ENCODE measurements around the gene ATIC. TPM values are rescaled to one million over a fixed set of nuclear protein-coding genes. Genes with fewer than 3 reads are reported as not detected.

The ATIC gene
- total RNA-seq, 1 experiment from 2014 or later: 173 TPM

DNA sequence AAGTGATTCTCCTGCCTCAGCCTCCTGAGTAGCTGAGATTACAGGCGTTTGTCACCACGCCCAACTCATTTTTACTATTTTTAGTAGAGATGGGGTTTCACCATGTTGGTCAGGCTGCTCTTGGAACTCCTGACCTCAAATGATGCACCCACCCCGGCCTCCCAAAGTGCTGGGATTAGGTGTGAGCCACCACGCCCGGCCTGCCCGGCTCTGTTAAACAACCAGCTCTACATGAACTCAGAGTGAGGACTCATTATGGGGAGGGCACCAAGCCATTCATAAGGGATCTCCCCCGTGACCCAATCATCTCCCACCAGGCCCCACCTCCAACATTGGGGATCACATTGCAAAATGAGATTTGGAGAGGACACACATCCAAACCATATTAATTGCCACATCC is 8.8 kb downstream of the ATIC start:
- no peak overlapping the region for H3K9ac ChIP-seq (ENCODE audit: low read length)
- CTCF ChIA-PET: no interaction called here
- H2AFZ ChIP-seq (ENCODE audit: low read depth, low read length, poor library complexity, severe bottlenecking): no peak overlapping the region
- no peaks in the 10 kb centered on the region for H3K9me3 ChIP-seq (ENCODE audit: control insufficient read depth in 1 of 2, insufficient read depth in 1 of 2, low read depth in 1 of 2, low read length in 2 of 2)
- H3K27me3 ChIP-seq (ENCODE audit: insufficient read depth, low read length): no peaks in the 10 kb centered on the region
- ATAC-seq (no peak), DNase-seq (ENCODE audit: low read depth, low spot score) (no peak)
- RAD21 ChIA-PET (ENCODE audit: low non-redundant PET in 1 of 2, low total read pairs in 2 of 2, uncharacterized antibody in 2 of 2, unreplicated experiment in 2 of 2): no interaction called here
- peaks cover 4% of the 10 kb centered on the region; the same call in 1 of the 2 replicates for H4K20me1 ChIP-seq (ENCODE audit: insufficient read depth)
- H3K4me2 ChIP-seq (ENCODE audit: low read length): no peak overlapping the region
- intact Hi-C loops (cut with micrococcal nuclease): no loop called here
- no peaks in the 10 kb centered on the region for H3K9me2 ChIP-seq (ENCODE audit: insufficient read depth)
- POLR2A ChIA-PET: no interaction called here
- no peaks in the 10 kb centered on the region for H3K4me1 ChIP-seq (ENCODE audit: control insufficient read depth in 1 of 2, insufficient read depth in 2 of 2, low read length in 2 of 2)
- TF ChIP-seq, protein P1, sequence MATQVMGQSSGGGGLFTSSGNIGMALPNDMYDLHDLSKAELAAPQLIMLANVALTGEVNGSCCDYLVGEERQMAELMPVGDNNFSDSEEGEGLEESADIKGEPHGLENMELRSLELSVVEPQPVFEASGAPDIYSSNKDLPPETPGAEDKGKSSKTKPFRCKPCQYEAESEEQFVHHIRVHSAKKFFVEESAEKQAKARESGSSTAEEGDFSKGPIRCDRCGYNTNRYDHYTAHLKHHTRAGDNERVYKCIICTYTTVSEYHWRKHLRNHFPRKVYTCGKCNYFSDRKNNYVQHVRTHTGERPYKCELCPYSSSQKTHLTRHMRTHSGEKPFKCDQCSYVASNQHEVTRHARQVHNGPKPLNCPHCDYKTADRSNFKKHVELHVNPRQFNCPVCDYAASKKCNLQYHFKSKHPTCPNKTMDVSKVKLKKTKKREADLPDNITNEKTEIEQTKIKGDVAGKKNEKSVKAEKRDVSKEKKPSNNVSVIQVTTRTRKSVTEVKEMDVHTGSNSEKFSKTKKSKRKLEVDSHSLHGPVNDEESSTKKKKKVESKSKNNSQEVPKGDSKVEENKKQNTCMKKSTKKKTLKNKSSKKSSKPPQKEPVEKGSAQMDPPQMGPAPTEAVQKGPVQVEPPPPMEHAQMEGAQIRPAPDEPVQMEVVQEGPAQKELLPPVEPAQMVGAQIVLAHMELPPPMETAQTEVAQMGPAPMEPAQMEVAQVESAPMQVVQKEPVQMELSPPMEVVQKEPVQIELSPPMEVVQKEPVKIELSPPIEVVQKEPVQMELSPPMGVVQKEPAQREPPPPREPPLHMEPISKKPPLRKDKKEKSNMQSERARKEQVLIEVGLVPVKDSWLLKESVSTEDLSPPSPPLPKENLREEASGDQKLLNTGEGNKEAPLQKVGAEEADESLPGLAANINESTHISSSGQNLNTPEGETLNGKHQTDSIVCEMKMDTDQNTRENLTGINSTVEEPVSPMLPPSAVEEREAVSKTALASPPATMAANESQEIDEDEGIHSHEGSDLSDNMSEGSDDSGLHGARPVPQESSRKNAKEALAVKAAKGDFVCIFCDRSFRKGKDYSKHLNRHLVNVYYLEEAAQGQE (IDR thresholded peaks at IDR 0.05; ENCODE audit: low read depth): no peak
- TF ChIP-seq, protein P2, sequence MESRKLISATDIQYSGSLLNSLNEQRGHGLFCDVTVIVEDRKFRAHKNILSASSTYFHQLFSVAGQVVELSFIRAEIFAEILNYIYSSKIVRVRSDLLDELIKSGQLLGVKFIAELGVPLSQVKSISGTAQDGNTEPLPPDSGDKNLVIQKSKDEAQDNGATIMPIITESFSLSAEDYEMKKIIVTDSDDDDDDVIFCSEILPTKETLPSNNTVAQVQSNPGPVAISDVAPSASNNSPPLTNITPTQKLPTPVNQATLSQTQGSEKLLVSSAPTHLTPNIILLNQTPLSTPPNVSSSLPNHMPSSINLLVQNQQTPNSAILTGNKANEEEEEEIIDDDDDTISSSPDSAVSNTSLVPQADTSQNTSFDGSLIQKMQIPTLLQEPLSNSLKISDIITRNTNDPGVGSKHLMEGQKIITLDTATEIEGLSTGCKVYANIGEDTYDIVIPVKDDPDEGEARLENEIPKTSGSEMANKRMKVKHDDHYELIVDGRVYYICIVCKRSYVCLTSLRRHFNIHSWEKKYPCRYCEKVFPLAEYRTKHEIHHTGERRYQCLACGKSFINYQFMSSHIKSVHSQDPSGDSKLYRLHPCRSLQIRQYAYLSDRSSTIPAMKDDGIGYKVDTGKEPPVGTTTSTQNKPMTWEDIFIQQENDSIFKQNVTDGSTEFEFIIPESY (IDR thresholded peaks at IDR 0.05; ENCODE audit: extremely low read depth, insufficient replicate concordance, low read length): no peak
- TF ChIP-seq CEBPB (IDR thresholded peaks at IDR 0.05; ENCODE audit: low read depth) (no peak), CBX3 (IDR thresholded peaks at IDR 0.05; ENCODE audit: low read depth) (no peak)
- TF ChIP-seq, protein P3, sequence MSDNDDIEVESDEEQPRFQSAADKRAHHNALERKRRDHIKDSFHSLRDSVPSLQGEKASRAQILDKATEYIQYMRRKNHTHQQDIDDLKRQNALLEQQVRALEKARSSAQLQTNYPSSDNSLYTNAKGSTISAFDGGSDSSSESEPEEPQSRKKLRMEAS (IDR thresholded peaks at IDR 0.05): no peak
- no peak overlapping the region for H3K4me3 ChIP-seq (replicated peaks in 1 of 2; ENCODE audit: low read depth in 1 of 2, low read length in 2 of 2)
- peaks cover 37 to 50% of the 10 kb centered on the region in 2 experiments for H3K36me3 ChIP-seq (ENCODE audit: control insufficient read depth in 1 of 2, insufficient read depth in 2 of 2, low read length in 2 of 2)
- H3K79me2 ChIP-seq (ENCODE audit: insufficient read depth, low read length): peaks cover 93% of the 10 kb centered on the region
- BruUV-seq (replicated peaks): no TSS peak
- H3K27ac ChIP-seq (ENCODE audit: low read depth, low read length): no peak overlapping the region

Data from HCT116 (cell line).